Measurements from ENCODE around the gene CADPS.

CADPS gene

GRCh38 chr3:62475306-62475705 is 399.9 kb downstream of the CADPS start:
- no peaks in the 10 kb centered on the region for H3K4me1 ChIP-seq (ENCODE audit: insufficient read depth, insufficient read length)
- no peaks in the 10 kb centered on the region for H3K36me3 ChIP-seq (ENCODE audit: insufficient read depth, insufficient read length, low read length)
- no peak for DNase-seq (ENCODE audit: low read depth, low spot score)
- no peaks in the 10 kb centered on the region for H3K27me3 ChIP-seq (ENCODE audit: insufficient read depth, insufficient read length)
- H3K9ac ChIP-seq (ENCODE audit: insufficient read length, low read depth): no peak overlapping the region
- no peaks in the 10 kb centered on the region for H3K9me3 ChIP-seq (ENCODE audit: insufficient read depth, low read length)
- H3K4me3 ChIP-seq (ENCODE audit: insufficient read length, low read depth): no peak overlapping the region
- TF ChIP-seq ZNF274 (IDR thresholded peaks at IDR 0.05; ENCODE audit: low read depth, low read length): no peak

GRCh38 chr3:62467966-62468722 is 407.1 kb downstream of the CADPS start:
- TF ChIP-seq YY1 (IDR thresholded peaks at IDR 0.05; ENCODE audit: insufficient read depth, insufficient read length) (no peak), ZNF274 (IDR thresholded peaks at IDR 0.05; ENCODE audit: low read depth, low read length) (no peak), SUZ12 (IDR thresholded peaks at IDR 0.05; ENCODE audit: extremely low read depth, insufficient read depth, insufficient read length) (no peak)
- Histone ChIP-seq H3K27me3 (ENCODE audit: insufficient read depth, insufficient read length) (no peaks in the 10 kb centered on the region), H3K9me3 (ENCODE audit: insufficient read depth, low read length) (no peaks in the 10 kb centered on the region), H3K4me1 (ENCODE audit: insufficient read depth, insufficient read length) (no peaks in the 10 kb centered on the region), H3K9ac (ENCODE audit: insufficient read length, low read depth) (no peak overlapping the region), H3K4me3 (ENCODE audit: insufficient read length, low read depth) (no peak overlapping the region), H3K36me3 (ENCODE audit: insufficient read depth, insufficient read length, low read length) (no peaks in the 10 kb centered on the region)
- DNase-seq (ENCODE audit: low read depth, low spot score): no peak

- no peaks in the 10 kb centered on the region for H3K36me3 ChIP-seq (ENCODE audit: insufficient read depth, insufficient read length, low read length)
- peaks cover 3% of the 10 kb centered on the region for H3K27me3 ChIP-seq (ENCODE audit: insufficient read depth, insufficient read length)
- no peaks in the 10 kb centered on the region for H3K9me3 ChIP-seq (ENCODE audit: insufficient read depth, low read length)
- DNase-seq (ENCODE audit: low read depth, low spot score): no peak
- TF ChIP-seq ZNF274 (IDR thresholded peaks at IDR 0.05; ENCODE audit: low read depth, low read length) (no peak), SUZ12 (IDR thresholded peaks at IDR 0.05; ENCODE audit: extremely low read depth, insufficient read depth, insufficient read length) (no peak), YY1 (IDR thresholded peaks at IDR 0.05; ENCODE audit: insufficient read depth, insufficient read length) (no peak)
- H3K9ac ChIP-seq (ENCODE audit: insufficient read length, low read depth): no peak overlapping the region
- H3K4me3 ChIP-seq (ENCODE audit: insufficient read length, low read depth): no peak overlapping the region
- no peaks in the 10 kb centered on the region for H3K4me1 ChIP-seq (ENCODE audit: insufficient read depth, insufficient read length)
These were observed 412.4 kb downstream of the CADPS start for GRCh38 chr3:62462788-62463187.

GRCh38 chr3:62462104-62462762 is 413.0 kb downstream of the CADPS start:
- TF ChIP-seq ZNF274 (IDR thresholded peaks at IDR 0.05; ENCODE audit: low read depth, low read length): no peak
- no peak for TF ChIP-seq SUZ12 (IDR thresholded peaks at IDR 0.05; ENCODE audit: extremely low read depth, insufficient read depth, insufficient read length)
- no peak for TF ChIP-seq YY1 (IDR thresholded peaks at IDR 0.05; ENCODE audit: insufficient read depth, insufficient read length)
- H3K27me3 ChIP-seq (ENCODE audit: insufficient read depth, insufficient read length): peaks cover 3% of the 10 kb centered on the region
- H3K4me1 ChIP-seq (ENCODE audit: insufficient read depth, insufficient read length): no peaks in the 10 kb centered on the region
- no peaks in the 10 kb centered on the region for H3K9me3 ChIP-seq (ENCODE audit: insufficient read depth, low read length)
- no peak overlapping the region for H3K9ac ChIP-seq (ENCODE audit: insufficient read length, low read depth)
- no peak for DNase-seq (ENCODE audit: low read depth, low spot score)
- no peaks in the 10 kb centered on the region for H3K36me3 ChIP-seq (ENCODE audit: insufficient read depth, insufficient read length, low read length)
- no peak overlapping the region for H3K4me3 ChIP-seq (ENCODE audit: insufficient read length, low read depth)

- H3K9ac ChIP-seq (ENCODE audit: insufficient read length, low read depth): no peak overlapping the region
- H3K4me1 ChIP-seq (ENCODE audit: insufficient read depth, insufficient read length): no peaks in the 10 kb centered on the region
- no peak for TF ChIP-seq YY1 (IDR thresholded peaks at IDR 0.05; ENCODE audit: insufficient read depth, insufficient read length)
- no peak for TF ChIP-seq ZNF274 (IDR thresholded peaks at IDR 0.05; ENCODE audit: low read depth, low read length)
- TF ChIP-seq SUZ12 (IDR thresholded peaks at IDR 0.05; ENCODE audit: extremely low read depth, insufficient read depth, insufficient read length): no peak
- no peaks in the 10 kb centered on the region for H3K36me3 ChIP-seq (ENCODE audit: insufficient read depth, insufficient read length, low read length)
- no peak for DNase-seq (ENCODE audit: low read depth, low spot score)
- H3K27me3 ChIP-seq (ENCODE audit: insufficient read depth, insufficient read length): no peaks in the 10 kb centered on the region
- H3K4me3 ChIP-seq (ENCODE audit: insufficient read length, low read depth): no peak overlapping the region
- no peaks in the 10 kb centered on the region for H3K9me3 ChIP-seq (ENCODE audit: insufficient read depth, low read length)
These were observed 420.3 kb downstream of the CADPS start for GRCh38 chr3:62454916-62455315.

GRCh38 chr3:62453448-62453847 is 421.8 kb downstream of the CADPS start:
- Histone ChIP-seq H3K9me3 (ENCODE audit: insufficient read depth, low read length) (no peaks in the 10 kb centered on the region), H3K27me3 (ENCODE audit: insufficient read depth, insufficient read length) (no peaks in the 10 kb centered on the region), H3K36me3 (ENCODE audit: insufficient read depth, insufficient read length, low read length) (no peaks in the 10 kb centered on the region), H3K9ac (ENCODE audit: insufficient read length, low read depth) (no peak overlapping the region), H3K4me1 (ENCODE audit: insufficient read depth, insufficient read length) (no peaks in the 10 kb centered on the region), H3K4me3 (ENCODE audit: insufficient read length, low read depth) (no peak overlapping the region)
- no peak for DNase-seq (ENCODE audit: low read depth, low spot score)
- no peak for TF ChIP-seq YY1 (IDR thresholded peaks at IDR 0.05; ENCODE audit: insufficient read depth, insufficient read length)
- no peak for TF ChIP-seq ZNF274 (IDR thresholded peaks at IDR 0.05; ENCODE audit: low read depth, low read length)
- no peak for TF ChIP-seq SUZ12 (IDR thresholded peaks at IDR 0.05; ENCODE audit: extremely low read depth, insufficient read depth, insufficient read length)

- no peak overlapping the region for H3K9ac ChIP-seq (ENCODE audit: insufficient read length, low read depth)
- no peak overlapping the region for H3K4me3 ChIP-seq (ENCODE audit: insufficient read length, low read depth)
- no peak for DNase-seq (ENCODE audit: low read depth, low spot score)
- H3K36me3 ChIP-seq (ENCODE audit: insufficient read depth, insufficient read length, low read length): no peaks in the 10 kb centered on the region
- H3K4me1 ChIP-seq (ENCODE audit: insufficient read depth, insufficient read length): no peaks in the 10 kb centered on the region
- peaks cover 3% of the 10 kb centered on the region for H3K27me3 ChIP-seq (ENCODE audit: insufficient read depth, insufficient read length)
- H3K9me3 ChIP-seq (ENCODE audit: insufficient read depth, low read length): no peaks in the 10 kb centered on the region
- no peak for TF ChIP-seq SUZ12 (IDR thresholded peaks at IDR 0.05; ENCODE audit: extremely low read depth, insufficient read depth, insufficient read length)
These were observed 423.9 kb downstream of the CADPS start for GRCh38 chr3:62451211-62451887.
